ENCODE data around the gene ELSPBP1. TPM values are rescaled to one million over a fixed set of nuclear protein-coding genes. Genes with fewer than 3 reads are reported as not detected.

Gene ELSPBP1
- polyA plus RNA-seq, 1 donor (not counting 4 experiments of a cell fraction or from before 2014, with no cell fraction given), result not detected

GRCh38 chr19:47998800-47999199 lies 4.4 kb downstream of the ELSPBP1 start:
- DNase-seq (ENCODE audit: low read depth, low spot score) (no peak), FAIRE-seq (no peak)
- no peak overlapping the region for H3K4me3 ChIP-seq (ENCODE audit: control insufficient read depth in 2 of 3, extremely low read depth in 1 of 3, insufficient read depth in 2 of 3, low read depth in 1 of 3, low read length in 3 of 3)
- H3K27ac ChIP-seq (ENCODE audit: control insufficient read depth, insufficient read depth, low read length), result no peak overlapping the region
- no peak overlapping the region for H3K9ac ChIP-seq (ENCODE audit: control insufficient read depth, extremely low read depth, insufficient read depth, low read length)
- no peaks in the 10 kb centered on the region for H4K20me1 ChIP-seq (ENCODE audit: control insufficient read depth, extremely low read depth, insufficient read depth, low read length)
- no peaks in the 10 kb centered on the region for H3K9me1 ChIP-seq (ENCODE audit: control insufficient read depth, extremely low read depth, insufficient read depth, low read length)
- no peaks in the 10 kb centered on the region for H3K4me1 ChIP-seq (ENCODE audit: control insufficient read depth, extremely low read depth, insufficient read depth, low read length)
- H3K9me3 ChIP-seq (ENCODE audit: control insufficient read depth, low read depth, low read length), result no peaks in the 10 kb centered on the region
- H3K79me2 ChIP-seq (ENCODE audit: control insufficient read depth, insufficient read depth, low read length), result no peaks in the 10 kb centered on the region
- dilution Hi-C loops (cut with MboI; ENCODE audit: extremely low pct_ligation_motif_present, low sequenced_read_pairs), result no loop called here
- H3K27me3 ChIP-seq (ENCODE audit: control insufficient read depth, extremely low read depth, insufficient read depth, low read length), result no peaks in the 10 kb centered on the region
- H2AFZ ChIP-seq (ENCODE audit: control insufficient read depth, low read length), result no peak overlapping the region
- no peak for TF ChIP-seq EZH2 (IDR thresholded peaks at IDR 0.05; ENCODE audit: low read length)
- no peak for TF ChIP-seq CTCF (optimal IDR thresholded peaks at IDR 0.05 in 1 of 3, IDR thresholded peaks at IDR 0.05 in 1 of 3, conservative IDR thresholded peaks at IDR 0.05 in 1 of 3; ENCODE audit: extremely low read depth in 1 of 3, insufficient read depth in 2 of 3, low read length in 3 of 3)
- no peaks in the 10 kb centered on the region for H3K36me3 ChIP-seq (ENCODE audit: control insufficient read depth in 2 of 2, extremely low read depth in 1 of 2, insufficient read depth in 2 of 2, low read length in 2 of 2)
- no peak overlapping the region for H3K4me2 ChIP-seq (ENCODE audit: control insufficient read depth, extremely low read depth, insufficient read depth, low read depth, low read length)

GRCh38 chr19:48000846-48001245 lies 6.4 kb downstream of the ELSPBP1 start:
- H3K4me3 ChIP-seq (ENCODE audit: control insufficient read depth in 2 of 3, extremely low read depth in 1 of 3, insufficient read depth in 2 of 3, low read depth in 1 of 3, low read length in 3 of 3), result no peak overlapping the region
- TF ChIP-seq EZH2 (IDR thresholded peaks at IDR 0.05; ENCODE audit: low read length), result no peak
- TF ChIP-seq CTCF (optimal IDR thresholded peaks at IDR 0.05 in 1 of 3, IDR thresholded peaks at IDR 0.05 in 1 of 3, conservative IDR thresholded peaks at IDR 0.05 in 1 of 3; ENCODE audit: extremely low read depth in 1 of 3, insufficient read depth in 2 of 3, low read length in 3 of 3), result no peak
- H3K9me3 ChIP-seq (ENCODE audit: control insufficient read depth, low read depth, low read length), result no peaks in the 10 kb centered on the region
- FAIRE-seq (no peak), DNase-seq (ENCODE audit: low read depth, low spot score) (no peak)
- no peak overlapping the region for H3K4me2 ChIP-seq (ENCODE audit: control insufficient read depth, extremely low read depth, insufficient read depth, low read depth, low read length)
- no peak overlapping the region for H3K27ac ChIP-seq (ENCODE audit: control insufficient read depth, insufficient read depth, low read length)
- no peaks in the 10 kb centered on the region for H3K79me2 ChIP-seq (ENCODE audit: control insufficient read depth, insufficient read depth, low read length)
- H4K20me1 ChIP-seq (ENCODE audit: control insufficient read depth, extremely low read depth, insufficient read depth, low read length), result no peaks in the 10 kb centered on the region
- H2AFZ ChIP-seq (ENCODE audit: control insufficient read depth, low read length), result no peak overlapping the region
- no peaks in the 10 kb centered on the region for H3K4me1 ChIP-seq (ENCODE audit: control insufficient read depth, extremely low read depth, insufficient read depth, low read length)
- no peak overlapping the region for H3K9ac ChIP-seq (ENCODE audit: control insufficient read depth, extremely low read depth, insufficient read depth, low read length)
- H3K36me3 ChIP-seq (ENCODE audit: control insufficient read depth in 2 of 2, extremely low read depth in 1 of 2, insufficient read depth in 2 of 2, low read length in 2 of 2), result no peaks in the 10 kb centered on the region
- no peaks in the 10 kb centered on the region for H3K27me3 ChIP-seq (ENCODE audit: control insufficient read depth, extremely low read depth, insufficient read depth, low read length)
- no peaks in the 10 kb centered on the region for H3K9me1 ChIP-seq (ENCODE audit: control insufficient read depth, extremely low read depth, insufficient read depth, low read length)
- dilution Hi-C loops (cut with MboI; ENCODE audit: extremely low pct_ligation_motif_present, low sequenced_read_pairs), result no loop called here

Data from keratinocyte (primary cell).